Mesenteric fat pad (tissue), 1 donor: ENCODE data around the gene PRKN. TPM values are rescaled to one million over a fixed set of nuclear protein-coding genes. Genes with fewer than 3 reads are reported as not detected.

ENCODE experiments used
- DNase-seq: peaks from one replicate; pipeline ENCODE4 v3.0.0-alpha.2; 2020; ENCODE audit warnings: low spot score
- total RNA-seq: library from RNA; stranded (reverse); fragmentation: NEBNext Ultra II Directional; extraction: Animal tissue kit (Norgen Biotek cat#: 25700); gene quantifications from one replicate; pipeline ENCODE4 v1.2.1, GENCODE V29; 2021
- donor health status: DM: yes; HTN: yes; CAD: no.

The PRKN gene
- total RNA-seq, 1 donor from 2014 or later = 10.1 TPM

- no peak for DNase-seq
These were observed 981.9 kb downstream of the PRKN start for GRCh38 chr6:161745594-161746141.

DNA sequence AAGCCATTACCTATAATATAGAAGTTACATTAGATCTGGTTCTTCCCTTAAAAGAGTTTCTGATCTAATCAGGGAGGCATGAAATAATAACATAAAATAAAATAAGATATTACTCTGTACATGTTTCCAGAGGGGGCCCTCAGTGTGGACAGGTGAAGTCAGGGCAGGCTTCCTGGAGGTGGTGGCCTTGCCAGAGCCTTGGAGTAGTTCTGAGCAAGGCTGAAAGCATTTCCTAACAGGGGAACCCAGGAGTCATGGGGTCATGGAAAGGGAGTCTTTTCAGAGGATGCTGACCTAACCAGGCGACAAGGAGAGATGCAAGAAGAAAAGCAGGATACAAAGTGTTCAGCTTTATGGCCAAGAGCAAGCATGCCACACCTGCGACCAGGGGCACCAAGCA lies 982.4 kb downstream of the PRKN start:
- no peak for DNase-seq

DNA sequence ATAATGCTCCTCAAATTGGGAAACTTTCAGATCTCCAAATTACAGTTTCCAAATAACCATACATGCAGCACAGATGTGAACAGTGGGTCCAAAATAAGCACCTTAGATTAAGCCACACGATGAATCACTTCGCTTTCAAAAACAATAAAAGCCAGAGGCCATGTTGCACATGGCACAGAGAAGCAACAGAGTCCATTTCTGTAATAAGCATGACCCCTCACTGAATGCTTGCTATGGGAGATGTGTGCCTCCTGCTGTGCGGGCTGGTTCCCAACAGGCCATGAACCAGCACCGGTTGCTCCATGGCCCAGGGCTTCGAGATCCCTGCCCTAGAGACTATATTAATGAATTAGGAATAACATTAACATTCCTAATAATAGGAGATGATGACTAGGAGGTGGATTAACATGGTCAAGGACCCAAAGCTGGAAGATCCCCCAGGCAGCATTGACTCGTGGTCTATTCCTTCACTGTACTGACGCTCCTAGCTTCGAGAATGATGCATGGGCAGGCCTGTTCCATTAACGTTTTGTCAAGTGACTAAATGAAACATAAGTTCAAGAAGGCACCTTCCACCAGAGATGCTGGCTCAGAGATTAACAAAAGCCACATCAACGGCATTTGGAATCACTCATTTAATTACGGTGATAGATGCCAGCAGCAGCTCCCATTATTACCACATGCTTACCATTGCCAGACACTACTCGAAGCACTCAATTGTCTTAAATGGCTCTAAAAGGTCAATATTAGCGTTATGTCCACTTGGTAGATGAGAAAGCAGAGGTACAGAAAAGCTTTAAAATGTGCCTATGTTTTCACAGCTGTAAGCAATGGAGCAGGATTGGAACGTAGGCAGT lies 983.1 kb downstream of the PRKN start:
- no peak for DNase-seq

GRCh38 chr6:161743509-161744178 lies 983.9 kb downstream of the PRKN start:
- DNase-seq = no peak

- DNase-seq = no peak
These were observed 987.1 kb downstream of the PRKN start for GRCh38 chr6:161740486-161740885.

DNA sequence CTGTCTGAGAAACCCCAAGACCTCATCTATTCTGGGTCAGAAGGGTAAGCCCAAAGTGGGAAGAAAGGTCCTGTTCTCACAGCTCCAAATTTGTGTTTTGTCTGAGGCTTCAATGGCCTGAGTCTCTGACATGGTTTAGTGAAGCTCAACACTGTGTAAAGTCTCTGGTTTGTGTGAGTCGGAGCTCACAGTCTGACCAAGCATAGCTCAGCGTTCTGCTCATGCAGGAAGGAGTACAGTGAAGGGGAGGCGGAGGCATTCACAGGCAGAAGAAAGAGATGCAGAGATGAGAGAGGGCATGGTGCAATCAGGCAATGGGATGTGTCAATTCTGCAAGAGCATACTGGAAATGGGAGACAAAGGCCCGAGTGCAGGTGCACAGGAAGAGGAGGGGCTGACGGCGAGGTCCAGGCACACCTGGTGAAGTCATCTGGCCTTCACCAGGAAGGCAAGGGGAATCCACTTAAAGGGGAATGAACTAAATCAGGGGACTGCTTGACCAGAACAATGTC lies 990.7 kb downstream of the PRKN start:
- no peak for DNase-seq

DNA sequence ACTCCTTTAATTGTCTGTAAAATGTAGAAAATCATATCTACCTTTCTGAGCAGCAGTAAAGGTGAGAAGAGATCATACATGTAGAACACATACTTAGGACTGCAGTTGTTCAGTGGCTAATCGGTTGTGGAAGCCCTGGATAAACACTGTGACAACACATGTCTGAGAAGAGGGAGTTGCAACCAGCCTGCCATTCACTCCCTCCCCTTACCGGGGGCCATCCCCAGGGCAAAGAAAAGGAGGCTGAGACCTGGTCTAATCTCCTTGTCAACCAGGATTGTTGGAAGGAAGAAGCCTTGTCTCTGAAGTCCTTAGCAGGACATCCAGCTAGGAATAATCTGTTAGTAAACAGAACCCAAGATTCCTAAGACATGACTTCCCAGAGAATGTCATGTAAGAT lies 991.2 kb downstream of the PRKN start:
- no peak for DNase-seq

DNA sequence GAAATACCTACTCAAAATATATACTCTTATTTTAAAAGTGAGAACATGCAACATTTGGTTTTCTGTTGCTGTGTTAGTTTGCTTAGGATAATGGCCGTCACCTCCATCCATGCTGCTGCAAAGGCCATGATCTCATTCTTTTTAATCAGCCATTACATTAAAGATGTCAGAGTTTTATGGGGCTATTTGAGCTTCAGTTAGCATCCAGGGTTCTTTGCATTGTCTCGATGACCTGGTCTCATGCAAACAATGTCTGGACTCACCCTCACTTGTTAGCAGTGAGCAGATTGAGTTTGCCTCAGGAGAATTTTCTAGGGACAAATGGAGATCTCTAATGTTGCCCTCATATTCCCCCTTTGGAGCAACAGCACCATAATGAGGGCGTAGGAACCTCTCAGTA lies 995.0 kb downstream of the PRKN start:
- no peak for DNase-seq

GRCh38 chr6:161727083-161727833 lies 1000.3 kb downstream of the PRKN start:
- no peak for DNase-seq

DNA sequence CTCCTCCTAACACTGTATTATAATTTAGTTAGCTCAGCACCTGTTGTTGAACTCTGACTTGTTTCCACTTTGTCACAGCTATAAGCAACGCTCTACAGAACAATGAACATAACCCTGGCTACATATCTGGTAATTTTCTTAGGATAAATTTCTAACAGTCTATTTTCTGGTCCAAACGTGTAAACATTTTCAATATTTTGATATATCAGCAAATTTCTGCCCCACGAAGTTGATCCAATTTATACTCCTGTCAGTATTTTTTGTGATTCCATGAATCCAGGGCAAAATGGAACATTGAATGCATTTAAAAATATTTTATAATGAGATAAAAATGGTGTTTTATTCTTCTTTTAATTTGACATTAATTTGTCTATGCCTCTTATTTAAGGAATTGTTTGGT lies 1005.2 kb downstream of the PRKN start:
- no peak for DNase-seq

GRCh38 chr6:161721511-161721910 lies 1006.1 kb downstream of the PRKN start:
- DNase-seq = no peak

GRCh38 chr6:161716176-161716575 lies 1011.4 kb downstream of the PRKN start:
- no peak for DNase-seq

DNA sequence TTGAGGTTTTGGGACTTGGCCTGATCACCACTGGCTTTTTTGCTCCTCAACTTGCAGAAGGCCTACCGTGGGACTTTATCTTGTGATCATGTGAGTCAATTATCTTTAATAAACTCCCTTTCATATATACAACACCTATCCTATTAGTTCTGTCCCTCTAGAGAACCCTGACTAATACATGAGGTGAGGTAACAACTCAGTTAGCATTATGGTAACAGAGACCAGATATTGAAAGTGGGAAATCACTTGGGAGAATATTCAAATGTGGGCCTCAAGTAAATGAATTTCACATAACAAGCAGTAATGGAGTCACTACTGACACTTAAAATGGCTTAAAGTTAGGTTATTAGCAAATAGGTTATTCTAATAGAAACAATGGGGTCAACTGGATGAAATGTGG lies 1015.6 kb downstream of the PRKN start:
- DNase-seq = no peak

DNA sequence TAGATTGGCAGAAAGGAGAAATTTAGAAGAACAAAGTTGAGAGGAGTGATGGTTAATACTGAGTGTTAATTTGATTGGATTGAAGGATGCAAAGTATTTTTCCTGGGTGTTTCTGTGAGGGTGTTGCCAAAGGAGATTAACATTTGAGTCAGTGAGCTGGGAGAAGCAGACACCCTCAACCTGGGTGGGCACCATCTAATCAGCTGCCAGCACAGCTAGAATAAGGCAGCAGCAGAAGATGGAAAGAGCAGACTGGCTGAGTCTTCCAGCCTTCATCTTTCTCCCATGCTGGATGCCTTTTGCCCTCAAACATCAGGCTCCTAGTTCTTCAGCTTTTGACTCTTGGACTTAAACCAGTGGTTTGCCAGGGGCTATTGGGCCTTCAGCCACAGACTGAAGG lies 1016.1 kb downstream of the PRKN start:
- DNase-seq = no peak

DNA sequence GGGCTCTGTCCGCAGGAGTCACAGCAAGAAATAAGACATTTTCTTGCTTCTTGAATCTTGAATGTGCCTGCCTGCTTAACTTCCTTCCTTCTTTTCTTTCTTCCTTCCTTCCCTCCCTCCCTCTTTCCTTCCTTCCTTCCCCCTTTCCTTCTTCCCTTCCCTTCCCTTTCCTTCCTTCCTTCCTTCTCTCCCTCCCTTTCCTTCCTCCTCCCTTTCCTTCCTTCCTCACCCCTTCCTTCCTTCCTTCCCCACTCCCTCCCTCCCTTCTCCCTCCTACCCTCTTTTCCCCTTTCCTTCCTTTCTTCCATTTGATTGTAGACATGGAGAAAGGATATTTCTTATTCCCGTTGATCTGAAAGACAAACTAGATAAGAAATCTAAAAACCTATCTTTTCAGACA lies 1016.9 kb downstream of the PRKN start:
- no peak for DNase-seq

DNA sequence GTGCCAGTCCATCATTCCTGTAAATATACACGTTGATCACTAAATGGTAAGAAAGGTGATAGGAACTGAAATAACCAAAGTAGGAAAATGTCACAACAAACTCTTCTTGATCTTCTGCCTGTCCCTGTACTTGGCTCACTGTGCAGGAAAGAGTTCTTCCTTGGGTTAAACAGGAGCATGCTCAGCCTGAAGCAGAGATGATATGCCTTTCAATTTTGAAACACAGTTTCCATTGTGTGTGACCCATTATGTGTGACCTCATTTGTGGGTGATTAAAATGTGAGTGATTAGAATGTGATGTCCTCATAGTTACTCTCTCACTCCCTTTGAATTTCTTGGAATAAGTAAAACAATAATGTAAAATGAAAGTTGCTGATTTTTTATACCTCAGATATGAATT lies 1026.5 kb downstream of the PRKN start:
- DNase-seq = no peak

DNA sequence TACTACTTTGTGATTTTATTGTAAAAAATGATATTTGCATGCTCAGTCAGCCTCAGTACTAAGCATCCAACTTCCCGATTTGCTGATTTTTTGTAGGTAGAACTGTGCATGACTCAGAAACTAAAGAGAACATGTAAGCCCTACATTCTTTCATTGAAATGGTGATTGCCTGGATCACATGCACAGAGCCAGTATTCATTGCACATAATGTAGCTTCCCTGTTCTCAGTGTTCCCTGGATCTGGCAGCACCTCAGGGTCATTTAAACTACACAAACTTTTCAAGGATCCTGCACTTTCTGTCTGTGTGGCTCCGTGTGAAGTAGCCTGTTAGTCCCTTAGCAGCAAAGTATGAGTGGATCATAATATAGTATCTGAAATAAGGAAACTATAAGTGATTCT lies 1030.8 kb downstream of the PRKN start:
- DNase-seq = no peak

GRCh38 chr6:161694995-161695394 lies 1032.6 kb downstream of the PRKN start:
- no peak for DNase-seq

GRCh38 chr6:161686655-161687054 lies 1040.9 kb downstream of the PRKN start:
- no peak for DNase-seq

DNA sequence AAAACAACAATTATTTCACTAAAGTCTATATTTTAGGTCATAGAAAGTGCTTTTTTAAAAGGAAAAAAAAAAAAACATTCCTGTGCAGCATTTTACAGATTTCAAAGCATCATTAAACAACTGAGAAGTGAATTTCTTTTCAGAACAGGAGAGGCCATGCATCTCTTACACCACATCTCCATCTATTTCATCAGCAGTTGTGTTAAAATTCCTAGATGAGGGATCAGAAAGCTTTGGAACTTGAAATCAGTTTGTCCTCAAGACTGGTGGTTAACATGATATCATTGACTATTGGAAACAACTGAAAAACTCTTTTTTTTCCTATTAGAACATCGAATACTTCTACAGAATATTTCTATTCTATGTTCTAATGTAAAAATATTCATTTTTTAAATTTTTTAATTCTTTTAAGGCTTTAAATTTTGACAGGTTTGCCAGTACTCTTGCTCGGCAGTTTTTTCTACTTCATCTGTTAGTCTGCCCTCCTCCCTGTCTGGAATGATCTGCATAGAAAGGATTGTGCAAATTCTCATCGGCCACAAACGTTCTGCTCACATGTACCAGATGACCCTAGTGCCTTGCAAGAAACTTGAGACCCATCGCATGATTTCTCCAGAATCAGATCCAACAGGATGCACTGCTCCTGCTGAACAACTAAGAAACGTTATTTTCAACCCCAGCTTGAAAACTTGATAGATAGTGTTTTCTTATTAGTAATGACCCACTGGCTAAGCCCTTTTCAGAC lies 1042.7 kb downstream of the PRKN start:
- no peak for DNase-seq

GRCh38 chr6:161683400-161683799 lies 1044.2 kb downstream of the PRKN start:
- no peak for DNase-seq
